Spleen (tissue), 11 donors: ENCODE data around the gene GRK6. TPM values are rescaled to one million over a fixed set of nuclear protein-coding genes. Genes with fewer than 3 reads are reported as not detected.
A peak's percentile ranks its signal among the peaks of the same experiment; 100 is the strongest.

Experiments used
- DNase-seq: peaks from one replicate; pipeline ENCODE4 v3.0.0-alpha.2; 2020
- H3K27ac ChIP-seq, 8 donors: fragments of 200-600 bp; sonication (generic) in 7 of 8; 1 replicate in 4 of 8; 2 replicates in 4 of 8; pipeline versions ENCODE4 v1.5.0 to v1.8.0; 2016 to 2021; ENCODE audit warnings: inconsistent platforms in 4 of 8, mild to moderate bottlenecking in 4 of 8, moderate library complexity in 1 of 8
- H3K27me3 ChIP-seq, 7 donors: fragments of 200-600 bp; sonication (generic) in 6 of 7; replicated peaks in 1 of 7; 1 replicate in 4 of 7; 2 replicates in 3 of 7; pipeline versions ENCODE4 v1.5.0 to v1.8.0; 2016 to 2021; ENCODE audit warnings: inconsistent platforms in 3 of 7, mild to moderate bottlenecking in 1 of 7
- H3K36me3 ChIP-seq, 6 donors: fragments of 200-600 bp; sonication (generic) in 5 of 6; 1 replicate in 4 of 6; 2 replicates in 2 of 6; pipeline versions ENCODE4 v1.5.0 to v1.8.0; 2016 to 2021; ENCODE audit warnings: inconsistent platforms in 2 of 6
- H3K4me1 ChIP-seq, 6 donors: fragments of 200-600 bp; sonication (generic) in 5 of 6; 1 replicate in 3 of 6; 2 replicates in 3 of 6; pipeline versions ENCODE4 v1.5.0 to v1.8.0; 2016 to 2021; ENCODE audit warnings: inconsistent platforms in 3 of 6
- H3K4me3 ChIP-seq, 8 donors: fragments of 200-600 bp; sonication (generic) in 7 of 8; 1 replicate in 4 of 8; 2 replicates in 4 of 8; pipeline versions ENCODE4 v1.5.0 to v1.8.0; 2016 to 2021; ENCODE audit warnings: inconsistent platforms in 4 of 8, mild to moderate bottlenecking in 4 of 8, moderate library complexity in 2 of 8
- H3K9me3 ChIP-seq, 8 donors: fragments of 200-600 bp; sonication (generic) in 7 of 8; 1 replicate in 4 of 8; 2 replicates in 4 of 8; pipeline versions ENCODE4 v1.5.0 to v1.8.0; 2016 to 2021; ENCODE audit warnings: inconsistent platforms in 4 of 8
- CTCF ChIP-seq, 11 experiments: fragments of 200-600 bp in 7 of 11; fragments of 450-650 bp in 4 of 11; sonication (generic) in 4 of 11; IDR thresholded peaks in 8 of 11; conservative IDR thresholded peaks in 3 of 11; 1 replicate in 7 of 11; 2 replicates in 4 of 11; pipeline versions ENCODE4 v1.4.0 to v1.8.0; 2016 to 2021; ENCODE audit warnings: antibody characterized with exemption in 11 of 11, inconsistent platforms in 4 of 11, mild to moderate bottlenecking in 1 of 11
- POLR2A ChIP-seq, 3 donors: fragments of 450-650 bp; IDR thresholded peaks; one replicate each; pipeline ENCODE4 v1.5.1; 2017; ENCODE audit warnings: antibody characterized with exemption in 3 of 3, mild to moderate bottlenecking in 1 of 3
- POLR2AphosphoS5 ChIP-seq, 3 donors: sonication (generic); formaldehyde crosslinking; IDR thresholded peaks; one replicate each; pipeline ENCODE4 v1.5.1; 2017; ENCODE audit warnings: antibody characterized with exemption in 3 of 3
- WGBS, 5 donors: extraction: QIAGEN DNeasy Blood & Tissue Kit in 3 of 5; methylation state at CpG; one replicate each; pipeline versions ENCODE4 v1.1.5 to v1.1.7; 2013 to 2018; 5-methylcytosine and 5-hydroxymethylcytosine counted together
- intact Hi-C: fragments of 100-400 bp; cut with DNase I; formaldehyde crosslinking; loops from one replicate; pipeline ENCODE4 v1.15.0; 2023; ENCODE audit warnings: low total_unique reads
- polyA plus RNA-seq, 3 donors: library from polyadenylated mRNA; stranded (reverse); fragments of 200-250 nt; gene quantifications; one replicate each; pipeline ENCODE4 v1.2.1, GENCODE V29; 2013
- total RNA-seq, 7 donors: library from RNA; depleted of rRNA in 3 of 7; stranded (reverse); fragments of >200 nt in 3 of 7; fragmentation: NEBNext Ultra II Directional in 4 of 7; extraction: Animal tissue kit (Norgen Biotek cat#: 25700) in 4 of 7; gene quantifications; one replicate each; pipeline versions ENCODE4 v1.1.0 to v1.2.1, GENCODE V29; 2016 to 2021
- donor health status: healthy with polysubstance abuse.
- donor health status: DM: no; HTN: no; CAD: no; lungs with moderate emphysema.
- donor health status: DM: no; HTN: no; CAD: no.
- donor health status: Bipolar disorder and iron deficiency.
- donor health status: healthy.
- donor health status: DM: no; HTN: no; CAD: no.
- donor health status: DM: yes; HTN: yes; CAD: no.

GRK6 gene
- total and polyA plus RNA-seq, 10 donors: 45.7 to 170 (median 133) TPM

GRCh38 chr5:177472460-177473442 is 46.3 kb downstream of the GRK6 start:
- Histone ChIP-seq H3K9me3 (no peaks in the 10 kb centered on the region), H3K27me3 (peaks cover 0 to 32% (median 10%) of the 10 kb centered on the region in 7 donors), H3K4me1 (peaks cover 4 to 86% (median 52%) of the 10 kb centered on the region in 6 donors), H3K4me3 (peak overlapping the region; percentile 38 to 82 (median 53)), H3K36me3 (no peaks in the 10 kb centered on the region), H3K27ac (peak overlapping the region in 7 of 8 donors; percentile 27 to 81 (median 66))
- peak; percentile 85 for DNase-seq
- TF ChIP-seq POLR2AphosphoS5 (IDR thresholded peaks at IDR 0.05) (peak in 2 of 3 donors; percentile 11 to 36), POLR2A (IDR thresholded peaks at IDR 0.05) (no peak)
- 2% methylated on average over 32 to 93 of the region's 93 CpGs for WGBS, 5 donors
- intact Hi-C loops: no loop called here

GRCh38 chr5:177473443-177474001 is 47.0 kb downstream of the GRK6 start, which contains the start of gene DBN1:
Gene DBN1 (minus strand): TSS chr5:177473634. CDS start chr5:177473521, 113 bp downstream.
- Histone ChIP-seq H3K27me3 (peaks cover 0 to 32% (median 10%) of the 10 kb centered on the region in 7 donors), H3K4me3 (peak within 1 kb of the TSS; percentile 38 to 82 (median 53)), H3K4me1 (peaks cover 4 to 94% (median 59%) of the 10 kb centered on the region in 6 donors), H3K36me3 (no peaks in the 10 kb centered on the region), H3K27ac (peak within 1 kb of the TSS in 7 of 8 donors; percentile 27 to 81 (median 66)), H3K9me3 (no peaks in the 10 kb centered on the region)
- TF ChIP-seq POLR2AphosphoS5 (IDR thresholded peaks at IDR 0.05) (peak in 2 of 3 donors; percentile 33 to 52), POLR2A (IDR thresholded peaks at IDR 0.05) (no peak)
- intact Hi-C loops: no loop called here
- no peak for DNase-seq
- 2 to 7% (median 4%) methylated on average over 23 to 55 of the region's 69 CpGs for WGBS, 5 donors

GRCh38 chr5:177474002-177474476 is 47.6 kb downstream of the GRK6 start:
- Histone ChIP-seq H3K27me3 (peaks cover 0 to 32% (median 10%) of the 10 kb centered on the region in 7 donors), H3K36me3 (no peaks in the 10 kb centered on the region), H3K4me1 (peaks cover 8 to 96% (median 64%) of the 10 kb centered on the region in 6 donors), H3K9me3 (no peaks in the 10 kb centered on the region), H3K27ac (peak overlapping the region in 4 of 8 donors; percentile 15 to 81 (median 48)), H3K4me3 (peak overlapping the region in 4 of 8 donors; percentile 55 to 82 (median 65))
- 71 to 80% (median 77%) methylated on average over 7 of the region's 7 CpGs for WGBS, 5 donors
- intact Hi-C loops: no loop called here
- no peak for DNase-seq
- TF ChIP-seq POLR2AphosphoS5 (IDR thresholded peaks at IDR 0.05): no peak
- TF ChIP-seq POLR2A (IDR thresholded peaks at IDR 0.05): no peak
- TF ChIP-seq CTCF (IDR thresholded peaks at IDR 0.05 in 8 of 11, conservative IDR thresholded peaks at IDR 0.05 in 3 of 11): no peak

GRCh38 chr5:177474846-177475562 is 48.5 kb downstream of the GRK6 start:
- peak overlapping the region in 2 of 8 donors; percentile 78 to 81 for H3K27ac ChIP-seq
- peaks cover 0 to 32% (median 10%) of the 10 kb centered on the region in 7 donors for H3K27me3 ChIP-seq
- H3K4me1 ChIP-seq: peaks cover 18 to 96% (median 72%) of the 10 kb centered on the region in 6 donors
- no peak overlapping the region for H3K4me3 ChIP-seq
- H3K36me3 ChIP-seq: no peaks in the 10 kb centered on the region
- no peak for TF ChIP-seq POLR2AphosphoS5 (IDR thresholded peaks at IDR 0.05)
- no peak for TF ChIP-seq CTCF (IDR thresholded peaks at IDR 0.05 in 8 of 11, conservative IDR thresholded peaks at IDR 0.05 in 3 of 11)
- no peak for TF ChIP-seq POLR2A (IDR thresholded peaks at IDR 0.05)
- no peak for DNase-seq
- no peaks in the 10 kb centered on the region for H3K9me3 ChIP-seq
- intact Hi-C loops: no loop called here
- WGBS, 5 donors: 35 to 46% (median 45%) methylated on average over 3 to 4 of the region's 4 CpGs
